HG02759 (cell line): ENCODE data around the gene MAP3K4.

Source experiments
- ATAC-seq: cut with Tn5 transposase; IDR thresholded peaks from one replicate; pipeline ENCODE4 v1.9.1; 2021; ENCODE audit warnings: mild to moderate bottlenecking, moderate library complexity; ENCODE audit not compliant: unreplicated experiment

Gene MAP3K4

GRCh38 chr6:160991406-160992060 is at the start of gene MAP3K4:
MAP3K4 (plus strand) TSS chr6:160991769; CDS start chr6:160991932, 163 bp downstream.
- peak; percentile 78 for ATAC-seq

GRCh38 chr6:160943997-160944396 is 47.6 kb upstream of the MAP3K4 start:
- ATAC-seq, result no peak

GRCh38 chr6:160945516-160946177 is 45.9 kb upstream of the MAP3K4 start:
- no peak for ATAC-seq

GRCh38 chr6:160949531-160949930 is 42.0 kb upstream of the MAP3K4 start:
- ATAC-seq, result no peak

GRCh38 chr6:160950507-160950906 is 41.1 kb upstream of the MAP3K4 start:
- ATAC-seq, result no peak

GRCh38 chr6:160951187-160952030 is 40.2 kb upstream of the MAP3K4 start:
- no peak for ATAC-seq

- ATAC-seq, result no peak
These were observed 38.8 kb upstream of the MAP3K4 start for GRCh38 chr6:160952633-160953281.

GRCh38 chr6:160955508-160956295 is 35.9 kb upstream of the MAP3K4 start:
- no peak for ATAC-seq

- no peak for ATAC-seq
These were observed 35.1 kb upstream of the MAP3K4 start for GRCh38 chr6:160956300-160957035.

- no peak for ATAC-seq
These were observed 31.7 kb upstream of the MAP3K4 start for GRCh38 chr6:160959726-160960435.

GRCh38 chr6:160960839-160961238 is 30.7 kb upstream of the MAP3K4 start:
- no peak for ATAC-seq

GRCh38 chr6:160962835-160963623 is 28.5 kb upstream of the MAP3K4 start:
- ATAC-seq, result no peak

- no peak for ATAC-seq
These were observed 27.9 kb upstream of the MAP3K4 start for GRCh38 chr6:160963651-160964050.

GRCh38 chr6:160965893-160966292 is 25.7 kb upstream of the MAP3K4 start:
- no peak for ATAC-seq

GRCh38 chr6:160966493-160967229 is 24.9 kb upstream of the MAP3K4 start:
- ATAC-seq, result no peak

- no peak for ATAC-seq
These were observed 24.2 kb upstream of the MAP3K4 start for GRCh38 chr6:160967351-160967750.

- ATAC-seq, result peak; percentile 41
These were observed 23.7 kb upstream of the MAP3K4 start for GRCh38 chr6:160967833-160968232.

- ATAC-seq, result no peak
These were observed 20.4 kb upstream of the MAP3K4 start for GRCh38 chr6:160971171-160971570.
